ENCODE measurements around the gene DBN1.

GRCh38 chr5:177442066-177442826 lies 31.2 kb downstream of the DBN1 start:
- no peak for TF ChIP-seq EZH2phosphoT487 (IDR thresholded peaks at IDR 0.05; ENCODE audit: insufficient read depth, low read depth)
- TF ChIP-seq EZH2 (IDR thresholded peaks at IDR 0.05; ENCODE audit: insufficient read depth, poor library complexity, severe bottlenecking), result no peak

Data from GM23248 (cell line).